ENCODE data around the gene KCP.

DNA sequence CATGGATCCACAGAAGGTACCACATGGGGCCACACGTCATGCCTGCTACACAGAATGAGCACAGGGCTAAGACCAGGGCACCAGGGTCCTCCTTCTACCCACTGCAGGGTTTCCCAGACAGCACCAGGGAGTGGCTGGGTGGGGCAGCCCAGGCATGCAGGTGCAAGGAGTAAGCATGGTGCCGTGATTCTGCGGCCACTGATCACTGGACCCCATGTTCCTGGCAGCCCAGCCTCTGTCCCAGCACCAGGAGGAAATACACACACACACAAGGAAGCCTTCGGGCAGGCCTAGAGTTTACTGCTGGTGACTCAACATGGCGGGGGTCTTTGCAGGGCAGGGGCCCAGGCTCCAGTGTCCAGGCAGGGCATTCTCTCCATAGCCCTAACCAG, 33.9 kb downstream of the KCP start:
- TF ChIP-seq CTCF (IDR thresholded peaks at IDR 0.05; ENCODE audit: insufficient read depth, low read length) (no peak), POLR2AphosphoS5 (IDR thresholded peaks at IDR 0.05; ENCODE audit: low read depth) (no peak)
- TF ChIP-seq, protein P1, sequence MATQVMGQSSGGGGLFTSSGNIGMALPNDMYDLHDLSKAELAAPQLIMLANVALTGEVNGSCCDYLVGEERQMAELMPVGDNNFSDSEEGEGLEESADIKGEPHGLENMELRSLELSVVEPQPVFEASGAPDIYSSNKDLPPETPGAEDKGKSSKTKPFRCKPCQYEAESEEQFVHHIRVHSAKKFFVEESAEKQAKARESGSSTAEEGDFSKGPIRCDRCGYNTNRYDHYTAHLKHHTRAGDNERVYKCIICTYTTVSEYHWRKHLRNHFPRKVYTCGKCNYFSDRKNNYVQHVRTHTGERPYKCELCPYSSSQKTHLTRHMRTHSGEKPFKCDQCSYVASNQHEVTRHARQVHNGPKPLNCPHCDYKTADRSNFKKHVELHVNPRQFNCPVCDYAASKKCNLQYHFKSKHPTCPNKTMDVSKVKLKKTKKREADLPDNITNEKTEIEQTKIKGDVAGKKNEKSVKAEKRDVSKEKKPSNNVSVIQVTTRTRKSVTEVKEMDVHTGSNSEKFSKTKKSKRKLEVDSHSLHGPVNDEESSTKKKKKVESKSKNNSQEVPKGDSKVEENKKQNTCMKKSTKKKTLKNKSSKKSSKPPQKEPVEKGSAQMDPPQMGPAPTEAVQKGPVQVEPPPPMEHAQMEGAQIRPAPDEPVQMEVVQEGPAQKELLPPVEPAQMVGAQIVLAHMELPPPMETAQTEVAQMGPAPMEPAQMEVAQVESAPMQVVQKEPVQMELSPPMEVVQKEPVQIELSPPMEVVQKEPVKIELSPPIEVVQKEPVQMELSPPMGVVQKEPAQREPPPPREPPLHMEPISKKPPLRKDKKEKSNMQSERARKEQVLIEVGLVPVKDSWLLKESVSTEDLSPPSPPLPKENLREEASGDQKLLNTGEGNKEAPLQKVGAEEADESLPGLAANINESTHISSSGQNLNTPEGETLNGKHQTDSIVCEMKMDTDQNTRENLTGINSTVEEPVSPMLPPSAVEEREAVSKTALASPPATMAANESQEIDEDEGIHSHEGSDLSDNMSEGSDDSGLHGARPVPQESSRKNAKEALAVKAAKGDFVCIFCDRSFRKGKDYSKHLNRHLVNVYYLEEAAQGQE (IDR thresholded peaks at IDR 0.05; ENCODE audit: insufficient replicate concordance, low read depth), result no peak
